GM21723 (cell line): ENCODE data around the gene FAH.
A peak's percentile ranks its signal among the peaks of the same experiment; 100 is the strongest.
"Not testable (repeated sequence)": the region's sequence is repeated elsewhere in the genome, so short reads cannot be mapped to it uniquely, and the experiment has no call there.

ENCODE experiments used
- ATAC-seq: cut with Tn5 transposase; IDR thresholded peaks from one replicate; pipeline ENCODE4 v1.9.1; 2021; ENCODE audit warnings: mild to moderate bottlenecking, moderate library complexity; ENCODE audit not compliant: unreplicated experiment

Gene FAH

DNA sequence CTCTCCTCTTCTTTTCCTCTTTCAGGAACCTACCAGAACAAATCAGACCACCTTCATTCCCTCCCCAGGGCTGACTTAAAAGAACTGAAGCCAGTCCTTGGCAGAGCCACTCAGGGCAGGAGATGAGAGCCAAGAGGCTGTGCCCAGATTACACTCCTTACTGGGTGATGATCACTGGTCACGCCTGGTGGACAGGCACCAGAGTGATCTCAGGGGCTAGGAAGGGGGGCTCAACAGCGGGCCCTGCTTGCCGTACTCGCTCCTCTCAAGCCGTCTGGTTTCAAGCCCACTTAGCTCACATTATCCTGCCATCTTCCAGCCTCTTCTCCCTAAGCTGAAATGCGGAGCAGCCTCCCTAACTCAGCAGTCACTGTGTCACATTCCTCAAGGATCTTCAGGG, 1.7 kb upstream of the FAH start:
- ATAC-seq, result no peak

DNA sequence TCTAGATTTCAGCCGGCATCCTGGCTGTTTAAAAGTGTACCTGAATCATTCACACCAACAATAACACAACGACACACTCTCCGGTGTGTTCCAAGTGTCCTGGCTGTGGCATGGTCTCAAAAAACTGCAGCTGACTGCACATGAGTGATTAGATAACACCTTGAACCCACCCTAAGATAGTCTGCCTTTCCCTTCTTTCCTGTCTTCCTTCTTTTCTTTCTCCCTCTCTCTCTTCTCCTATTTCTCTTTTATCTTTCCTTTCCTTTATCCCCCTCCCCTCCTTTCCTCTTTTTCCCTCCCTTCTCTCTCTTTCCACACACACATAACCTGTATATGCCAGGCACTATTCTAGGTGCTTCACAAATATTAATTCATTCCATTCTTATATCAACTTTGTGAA, 1.2 kb upstream of the FAH start:
- no peak for ATAC-seq

DNA sequence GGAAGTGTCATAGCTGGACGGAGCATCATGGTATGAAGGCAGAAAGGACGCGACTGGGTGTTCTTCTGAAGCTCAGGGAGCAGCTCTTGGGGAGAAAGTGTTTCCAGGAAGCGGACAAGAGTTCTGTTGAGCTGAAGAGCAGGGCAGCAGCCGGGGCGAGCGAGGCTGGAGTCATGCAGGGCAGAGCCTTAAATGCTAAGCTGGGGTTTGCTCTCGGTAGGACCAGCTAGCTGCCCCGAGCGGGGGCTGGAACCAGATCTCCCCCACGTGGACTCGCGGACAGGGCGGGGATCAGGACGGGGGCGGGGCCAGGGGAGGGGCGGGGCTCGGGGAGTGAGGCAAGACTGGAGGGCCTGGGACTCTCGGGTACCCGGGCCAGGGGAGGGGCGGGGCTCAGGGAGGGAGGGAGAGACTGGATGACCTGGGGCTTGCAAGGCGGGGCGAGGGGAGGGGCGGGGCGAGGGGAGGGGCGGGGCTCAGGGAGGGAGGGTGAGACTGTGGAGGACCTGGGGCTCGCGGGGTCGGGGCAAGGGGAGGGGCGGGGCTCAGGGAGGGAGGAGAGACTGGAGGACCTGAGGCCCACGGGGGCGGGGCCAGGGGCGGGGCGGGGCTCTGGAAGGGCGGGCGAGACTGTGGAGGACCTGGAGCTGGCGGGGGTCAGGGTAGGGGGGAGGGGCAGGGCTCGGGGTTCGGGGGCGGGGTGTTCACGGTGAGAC, 461 bp upstream of the FAH start:
- ATAC-seq, result peak; percentile 60

DNA sequence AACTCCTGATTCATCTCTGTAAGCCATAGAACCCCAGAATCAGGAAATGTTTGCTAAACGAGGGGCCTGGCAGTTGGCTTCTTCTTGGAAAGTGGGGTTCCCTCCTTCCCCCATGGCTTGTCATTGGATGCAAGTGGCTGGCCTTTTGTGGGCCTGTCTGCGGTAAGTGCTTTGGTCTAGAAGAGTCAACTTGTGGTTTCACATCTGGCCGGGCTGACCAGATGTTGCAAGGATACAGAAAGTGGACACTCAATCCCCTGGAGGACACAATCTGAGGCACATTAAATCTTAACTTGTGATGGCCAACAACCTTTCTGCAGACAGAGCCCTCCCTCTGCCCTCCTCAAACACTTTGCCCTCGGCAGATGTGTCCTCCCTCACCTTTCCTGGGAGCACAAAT, 1.1 kb downstream of the FAH start:
- no peak for ATAC-seq

DNA sequence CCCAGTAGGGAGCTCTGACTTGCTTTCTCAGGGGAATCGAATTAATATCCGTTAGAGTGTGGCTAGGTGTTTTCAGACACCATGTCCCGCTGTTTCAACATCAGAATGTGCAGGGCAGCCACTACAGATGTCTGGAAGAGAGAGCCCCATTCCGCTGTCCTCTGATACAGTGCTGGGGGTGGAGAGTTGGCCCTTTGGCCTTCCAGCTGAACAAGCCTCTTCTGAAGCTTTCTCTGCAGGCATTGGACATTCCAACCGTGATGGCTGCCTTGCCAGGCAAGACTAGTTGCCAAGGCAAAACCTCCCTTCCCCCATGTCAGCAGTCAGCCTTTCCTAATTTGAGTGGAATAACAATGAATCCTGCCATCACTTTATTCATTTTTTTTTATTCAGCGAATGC, 1.5 kb downstream of the FAH start:
- ATAC-seq, result no peak

DNA sequence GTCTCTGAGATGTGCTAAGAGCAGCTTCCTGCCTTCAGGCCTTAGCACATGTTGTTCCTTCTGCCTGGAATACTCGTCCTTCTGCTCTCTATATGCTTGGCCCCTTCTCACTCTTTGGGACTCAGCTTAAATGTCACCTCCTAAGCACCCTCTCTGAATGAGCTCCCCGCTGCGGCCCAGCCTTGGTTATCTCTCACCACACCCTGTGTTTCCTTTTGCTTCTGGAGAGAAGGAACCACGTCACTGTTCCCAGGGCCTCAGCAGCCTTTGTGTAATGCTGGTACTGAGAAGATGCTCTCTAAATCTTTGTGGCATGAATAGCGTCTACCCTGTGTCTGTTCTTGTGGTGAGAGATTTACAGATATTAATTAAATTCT, 2.2 kb downstream of the FAH start:
- ATAC-seq, result no peak

DNA sequence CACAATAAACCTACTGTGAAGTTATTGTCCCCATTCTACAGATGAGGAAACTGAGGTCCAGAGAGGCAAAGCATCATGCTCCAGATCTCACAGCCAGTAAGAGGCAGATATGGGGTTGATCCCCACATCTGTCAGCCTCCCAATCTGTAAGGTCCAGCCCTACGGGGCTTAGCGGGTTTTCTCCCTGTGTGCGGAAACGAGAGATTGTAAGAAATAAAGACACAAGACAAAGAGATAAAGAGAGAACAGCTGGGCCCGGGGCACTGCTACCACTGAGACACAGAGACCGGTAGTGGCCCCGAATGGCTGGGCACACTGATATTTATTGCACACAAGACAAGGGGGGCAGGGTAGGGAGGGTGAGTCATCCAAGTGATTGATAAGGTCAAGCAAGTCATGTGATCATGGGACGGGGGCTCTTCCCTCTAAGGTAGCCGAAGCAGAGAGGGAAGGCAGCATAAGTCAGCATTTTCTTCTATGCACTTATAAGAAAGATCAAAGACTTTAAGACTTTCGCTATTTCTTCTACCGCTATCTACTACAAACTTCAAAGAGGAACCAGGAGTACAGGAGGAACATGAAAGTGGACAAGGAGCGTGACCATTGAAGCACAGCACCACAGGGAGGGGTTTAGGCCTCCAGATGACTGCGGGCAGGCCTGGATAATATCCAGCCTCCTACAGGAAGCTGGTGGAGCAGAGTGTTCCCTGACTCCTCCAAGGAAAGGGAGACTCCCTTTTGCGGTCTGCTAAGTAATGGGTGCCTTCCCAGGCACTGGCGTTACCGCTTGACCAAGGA, 2.8 kb downstream of the FAH start:
- ATAC-seq, result not testable (repeated sequence)

DNA sequence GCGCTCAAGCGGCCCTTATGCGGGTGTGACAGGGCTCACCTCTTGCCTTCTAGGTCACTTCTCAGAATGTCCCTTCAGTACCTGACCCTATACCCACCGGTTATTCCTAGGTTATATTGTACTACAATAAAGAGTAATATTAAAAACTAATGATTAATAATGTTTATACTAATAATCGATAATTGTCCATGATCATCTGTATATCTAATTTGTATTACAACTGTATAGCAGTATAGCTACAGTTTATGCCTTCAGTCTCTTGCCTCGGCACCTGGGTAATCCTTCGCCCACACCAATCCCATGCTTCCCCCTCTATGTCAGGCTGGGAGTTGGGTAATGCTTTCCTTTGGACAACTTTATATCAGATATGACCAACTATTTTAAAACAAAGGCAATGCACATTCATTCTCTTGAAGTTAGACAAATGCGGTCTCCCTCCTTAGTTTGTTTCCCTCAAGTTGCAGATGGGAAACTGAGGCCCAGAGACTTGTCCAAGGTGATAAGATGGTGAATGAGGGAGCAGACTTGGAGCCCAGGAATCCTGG, 3.4 kb downstream of the FAH start:
- no peak for ATAC-seq

DNA sequence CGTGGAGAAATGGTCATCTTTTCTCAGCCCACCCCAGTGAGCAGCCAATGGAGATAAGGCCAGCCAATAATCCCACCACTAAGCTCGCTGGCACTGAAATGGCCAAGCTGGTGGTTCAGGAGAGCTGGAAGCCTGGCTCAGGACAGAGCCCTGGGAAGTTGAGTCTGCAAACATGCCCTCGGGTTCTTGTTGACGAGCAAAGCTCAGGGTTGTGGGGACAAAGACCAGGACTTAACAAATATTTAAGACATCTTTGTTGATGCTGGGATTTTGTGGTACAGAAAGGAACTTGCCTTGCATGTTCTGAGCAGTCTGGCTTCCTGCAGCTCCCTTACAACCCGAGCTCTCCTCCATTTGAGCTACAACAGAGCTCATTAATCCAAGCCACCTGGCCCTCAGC, 4.4 kb downstream of the FAH start:
- ATAC-seq, result no peak

DNA sequence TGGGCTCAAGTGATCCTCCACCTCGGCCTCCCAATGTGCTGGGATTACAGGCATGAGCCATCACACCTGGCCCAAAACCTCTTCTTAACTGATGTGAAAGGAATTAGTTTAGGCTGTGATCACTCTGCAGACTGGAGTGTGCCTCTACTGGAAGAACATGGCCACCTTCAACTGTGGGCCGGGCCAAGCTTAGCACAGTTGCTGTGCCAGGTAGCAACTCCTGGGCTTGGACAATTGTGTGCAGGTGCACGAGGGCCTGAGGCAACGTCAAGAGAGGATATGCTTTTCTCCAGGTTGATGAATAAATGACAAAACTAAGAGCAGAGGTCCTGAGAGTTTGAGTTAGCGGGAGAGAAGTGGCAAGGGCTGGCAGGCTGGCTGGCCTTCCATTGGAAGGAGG, 6.5 kb downstream of the FAH start:
- no peak for ATAC-seq

DNA sequence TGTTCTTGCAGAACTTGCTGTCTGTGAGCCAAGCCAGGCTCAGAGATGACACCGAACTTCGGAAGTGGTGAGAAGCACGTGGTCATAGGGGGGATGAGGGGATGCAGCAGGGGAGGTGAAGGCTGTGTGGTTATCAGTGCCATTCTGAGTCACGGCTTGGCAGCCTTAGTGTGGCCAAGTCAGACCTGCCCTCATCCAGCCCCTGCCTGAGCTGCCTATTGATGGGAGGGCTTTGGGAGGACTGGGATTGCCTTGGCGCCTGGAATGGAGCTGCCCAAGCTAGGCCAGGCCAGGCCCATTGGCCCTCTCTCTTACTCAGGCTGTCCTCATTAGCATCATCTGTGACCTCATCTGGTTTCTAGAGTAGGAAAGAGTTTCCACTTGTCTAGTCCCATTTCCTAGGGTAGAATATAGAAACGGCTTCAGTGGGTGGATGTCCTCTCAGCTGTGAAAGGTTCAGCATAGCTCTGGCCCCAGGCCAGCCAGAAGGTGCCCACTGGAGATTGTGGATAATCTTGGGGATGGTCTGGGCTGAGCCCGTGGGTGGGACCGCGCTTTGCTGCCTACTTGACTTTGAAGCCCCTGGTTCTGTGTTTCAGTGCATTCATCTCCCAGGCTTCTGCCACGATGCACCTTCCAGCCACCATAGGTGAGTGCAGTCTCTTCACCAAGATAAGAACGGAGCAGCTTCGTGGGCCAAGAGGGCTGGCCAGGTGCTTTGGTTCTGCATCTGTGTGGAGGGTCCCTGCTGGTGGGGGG, 7.2 kb downstream of the FAH start:
- ATAC-seq, result no peak

DNA sequence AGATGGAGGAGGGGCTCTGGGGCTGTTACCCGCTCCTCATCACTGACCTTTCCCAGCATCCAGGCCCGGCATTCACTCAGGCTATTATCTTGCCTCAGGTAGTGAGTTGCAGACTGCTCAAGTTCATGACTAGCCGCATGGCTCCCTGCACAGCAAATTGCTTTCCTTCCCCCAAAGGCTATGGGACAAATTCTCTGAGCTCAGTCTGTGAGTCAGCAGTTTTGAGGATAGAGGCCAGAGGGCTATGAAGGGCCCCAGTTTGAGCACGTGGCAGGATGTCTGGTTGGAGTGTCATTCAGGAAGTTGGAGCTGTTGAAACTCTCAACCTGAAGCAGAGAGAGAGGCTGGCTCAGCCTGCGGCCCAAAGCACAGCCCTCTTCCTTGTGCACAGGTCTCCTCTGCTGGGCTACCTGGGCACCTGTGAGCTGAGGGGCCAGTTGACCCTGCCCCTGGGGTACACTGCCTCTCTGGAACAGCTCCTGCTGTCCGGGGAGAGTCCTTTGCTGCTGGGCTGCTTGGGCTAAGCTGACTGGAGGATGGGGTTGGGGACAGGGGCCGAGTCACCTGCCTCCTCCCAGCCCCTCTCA, 7.9 kb downstream of the FAH start:
- ATAC-seq, result peak; percentile 81

DNA sequence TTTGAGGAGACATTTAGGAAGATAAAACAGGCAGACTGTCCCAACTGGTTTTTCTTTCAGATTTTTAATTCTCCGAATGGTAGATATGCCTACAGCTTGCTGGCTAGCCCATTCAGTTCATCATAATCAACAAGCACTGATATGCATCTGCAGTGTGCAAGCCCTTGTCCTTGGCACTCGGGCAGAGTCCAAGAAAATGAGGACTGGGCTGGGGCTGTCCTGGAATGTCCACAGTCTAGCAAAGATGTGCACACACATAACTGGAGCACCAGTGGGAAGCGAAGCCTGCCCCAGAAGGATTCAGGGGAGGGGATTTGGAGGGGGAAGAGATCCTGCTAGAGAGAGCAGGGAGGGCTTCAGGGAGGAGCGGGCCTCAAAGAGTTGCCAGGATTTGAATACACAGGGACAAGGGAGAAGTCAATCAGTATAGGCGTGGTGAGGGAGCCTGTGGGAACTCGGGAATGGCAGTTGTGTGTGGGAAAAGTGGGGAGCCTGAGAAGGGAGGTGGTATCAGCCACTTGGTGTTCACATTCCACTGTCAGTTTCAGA, 8.7 kb downstream of the FAH start:
- ATAC-seq, result no peak

DNA sequence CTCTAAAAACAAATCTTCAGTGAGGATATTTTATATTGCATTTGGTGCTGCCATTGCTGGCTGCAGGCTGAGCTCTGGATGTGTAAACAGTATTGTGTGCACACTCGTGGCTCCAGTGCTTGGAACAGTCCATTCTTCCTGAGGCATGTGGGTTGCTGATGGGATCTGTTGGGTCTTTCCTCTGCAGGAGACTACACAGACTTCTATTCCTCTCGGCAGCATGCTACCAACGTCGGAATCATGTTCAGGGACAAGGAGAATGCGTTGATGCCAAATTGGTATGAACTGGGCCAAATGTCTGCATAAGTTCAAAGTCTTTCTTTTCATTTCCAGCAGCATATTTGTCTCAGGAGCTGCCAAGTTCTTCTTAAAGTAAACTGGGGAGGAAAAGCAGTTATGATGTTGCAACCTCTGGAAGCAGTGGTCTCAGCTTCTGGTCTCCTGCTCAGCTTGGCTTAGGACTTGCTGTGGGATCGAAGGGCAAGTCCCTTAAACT, 9.3 kb downstream of the FAH start:
- ATAC-seq, result no peak

DNA sequence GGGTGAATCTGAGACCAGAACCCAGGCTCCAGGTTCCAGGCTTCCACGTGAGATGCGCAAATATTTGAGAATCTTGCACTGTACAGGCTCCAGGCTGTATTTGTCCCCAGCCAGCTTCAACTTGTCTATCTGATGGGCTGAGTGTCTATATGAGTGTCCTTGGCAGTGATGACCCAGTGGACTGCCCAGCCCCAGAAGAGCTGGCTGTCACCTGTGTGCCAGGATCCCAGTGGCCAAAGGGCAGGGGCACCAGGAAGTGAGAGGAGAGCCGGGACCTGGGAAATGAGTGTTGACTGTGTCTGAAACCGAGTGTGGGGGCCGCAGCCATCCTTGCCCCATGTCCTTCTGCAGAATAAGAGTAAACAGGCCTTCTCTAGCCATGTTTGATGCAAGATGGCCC, 10.4 kb downstream of the FAH start:
- no peak for ATAC-seq

DNA sequence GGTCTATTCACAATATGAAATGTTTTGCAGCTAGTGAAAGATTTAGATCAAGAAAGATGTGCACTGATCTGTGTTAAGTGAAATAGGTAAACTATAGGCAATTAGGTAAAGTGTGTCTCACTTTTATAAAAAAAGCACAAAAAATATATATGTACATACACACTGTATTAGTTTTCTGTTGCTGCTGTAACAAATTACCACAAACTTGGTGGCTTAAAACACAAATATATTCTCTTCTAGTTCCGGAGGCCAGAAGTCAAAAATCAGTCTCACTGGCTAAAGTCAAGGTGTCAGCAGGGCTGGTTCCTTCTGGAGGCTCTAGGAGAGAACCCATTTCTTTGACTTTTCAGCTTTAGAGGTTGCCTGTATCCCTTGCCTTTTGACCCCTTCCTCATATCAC, 11.1 kb downstream of the FAH start:
- no peak for ATAC-seq

DNA sequence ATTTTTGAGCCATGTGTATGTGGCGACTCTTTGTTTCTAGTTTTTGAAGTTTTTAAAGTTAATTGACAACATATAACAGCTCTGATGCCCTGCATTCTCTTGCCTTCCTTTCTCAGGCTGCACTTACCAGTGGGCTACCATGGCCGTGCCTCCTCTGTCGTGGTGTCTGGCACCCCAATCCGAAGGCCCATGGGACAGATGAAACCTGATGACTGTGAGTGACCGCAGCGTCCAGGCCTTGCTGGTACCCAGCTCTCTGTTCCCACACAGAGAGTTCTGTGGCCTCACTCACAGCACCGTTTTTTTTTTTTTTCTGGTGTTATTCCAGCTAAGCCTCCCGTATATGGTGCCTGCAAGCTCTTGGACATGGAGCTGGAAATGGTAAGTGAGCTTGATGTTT, 15.1 kb downstream of the FAH start:
- ATAC-seq, result no peak

DNA sequence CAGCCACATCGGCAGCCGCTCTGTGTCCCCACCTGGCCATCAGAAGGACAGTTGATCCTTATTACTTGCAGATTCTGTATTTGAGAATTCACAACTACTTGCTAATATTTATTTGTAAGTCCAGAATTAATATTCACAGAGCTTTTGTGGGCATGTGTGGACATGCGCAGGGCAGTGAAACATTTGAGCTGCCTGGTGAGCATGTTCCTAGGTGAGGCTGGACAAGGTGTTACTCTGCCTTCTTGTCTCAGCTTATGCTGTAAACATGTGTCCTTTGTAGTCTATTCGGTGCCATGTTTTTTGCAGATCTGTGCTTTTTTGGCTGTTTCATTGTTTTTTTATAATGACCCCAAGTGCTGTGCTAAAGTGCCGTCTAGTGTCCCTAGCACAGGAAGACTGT, 15.6 kb downstream of the FAH start:
- ATAC-seq, result no peak

DNA sequence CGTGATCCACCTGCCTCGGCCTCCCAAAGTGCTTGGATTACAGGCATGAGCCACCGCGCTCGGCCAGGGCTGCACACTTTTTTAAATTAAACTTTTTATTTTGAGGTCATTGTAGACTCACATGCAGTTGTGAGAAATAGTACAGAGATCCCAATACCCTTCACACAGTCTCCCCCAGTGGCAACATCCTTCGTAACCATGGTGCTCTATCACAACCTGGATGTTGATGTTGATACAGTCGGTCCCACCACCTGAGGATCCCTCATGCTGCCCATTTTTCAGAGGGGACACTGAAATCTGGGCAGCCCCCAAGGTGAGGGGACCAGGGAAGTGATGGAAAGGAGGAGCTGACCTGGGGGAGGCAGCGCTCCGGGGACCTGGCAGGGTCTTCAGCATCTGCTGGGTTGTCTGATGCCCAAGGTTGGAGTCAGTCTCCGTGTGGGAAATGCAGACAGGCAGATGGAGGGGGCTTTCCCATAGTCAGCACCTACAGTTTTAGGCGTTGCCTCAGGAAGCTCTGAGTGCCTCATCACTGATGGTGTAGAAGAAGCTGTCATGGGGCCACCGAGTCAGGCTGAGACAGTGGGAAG, 17.1 kb downstream of the FAH start:
- ATAC-seq, result no peak

DNA sequence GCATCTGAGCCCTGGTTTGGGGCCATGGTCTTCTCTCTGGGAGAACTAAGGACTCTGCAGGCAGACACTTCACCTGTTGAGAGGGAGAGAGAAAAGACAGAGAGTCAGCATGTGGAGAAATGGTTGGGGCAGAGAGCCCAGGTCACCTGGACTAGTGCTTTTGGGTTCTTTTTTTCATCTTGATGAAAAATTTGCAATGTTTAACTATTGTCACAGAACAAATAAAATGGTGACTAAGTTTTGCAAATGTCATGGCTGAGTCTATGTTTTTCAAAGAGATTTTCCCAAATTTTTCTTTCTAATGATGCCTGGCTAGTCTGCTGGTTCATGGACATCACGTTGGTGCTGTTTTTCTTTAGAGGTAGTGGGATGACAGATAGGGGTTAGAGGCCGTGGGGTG, 17.8 kb downstream of the FAH start:
- ATAC-seq, result no peak
